ENCODE measurements around the gene UROS.

Gene UROS

DNA sequence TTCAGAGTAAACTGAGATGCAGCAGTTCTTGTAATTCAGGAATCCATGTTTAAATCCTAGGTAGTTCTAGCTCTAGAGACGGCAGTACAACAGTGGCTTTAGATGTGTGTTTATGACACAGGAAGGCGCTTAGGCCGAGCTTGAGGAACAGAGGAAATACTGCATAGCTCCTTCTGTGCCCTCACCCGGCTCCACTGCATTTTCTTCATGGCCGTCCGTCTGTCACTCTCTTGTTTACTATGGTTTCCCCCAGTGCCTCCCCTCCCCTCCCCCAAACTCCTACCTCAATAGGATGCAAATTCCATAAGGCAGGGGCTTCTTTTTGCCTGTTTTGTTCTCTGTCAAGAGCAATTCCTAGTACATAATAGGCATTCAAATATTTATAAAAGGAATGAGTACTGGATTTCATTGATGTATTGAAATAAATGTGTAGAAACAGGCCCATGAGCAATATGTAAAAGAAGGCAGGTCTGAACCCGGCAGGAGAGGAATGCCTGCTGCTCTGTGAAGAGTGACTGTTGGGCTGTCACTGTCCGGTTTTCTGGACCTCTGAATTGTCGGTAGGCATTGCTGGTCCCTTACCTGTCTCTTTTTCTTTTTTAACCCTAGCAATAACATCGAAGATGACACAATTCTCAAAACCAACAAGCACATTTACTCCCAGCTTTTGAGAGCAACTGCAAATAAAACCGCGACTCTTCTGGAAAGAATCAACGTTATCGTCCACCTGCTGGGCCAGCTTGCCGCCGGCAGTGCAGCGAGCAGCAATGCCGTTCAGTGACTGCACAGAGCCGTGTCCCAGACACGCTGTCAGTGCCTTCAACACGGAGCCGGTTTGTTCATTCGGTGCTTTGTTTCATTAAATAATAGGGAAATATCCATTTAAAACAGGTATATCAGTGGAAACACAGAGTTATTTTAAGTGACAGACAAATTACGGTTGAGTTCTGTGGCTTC, 60.1 kb downstream of the UROS start:
- DNase-seq (ENCODE audit: low read depth): no peak

GRCh38 chr10:125761961-125762360, 61.1 kb downstream of the UROS start:
- no peak for DNase-seq (ENCODE audit: low read depth)

GRCh38 chr10:125757742-125758141, 65.3 kb downstream of the UROS start:
- no peak for DNase-seq (ENCODE audit: low read depth)

GRCh38 chr10:125756853-125757487, 66.1 kb downstream of the UROS start:
- no peak for DNase-seq (ENCODE audit: low read depth)

GRCh38 chr10:125756196-125756595, 66.9 kb downstream of the UROS start:
- DNase-seq (ENCODE audit: low read depth): no peak

- DNase-seq (ENCODE audit: low read depth): no peak
Observed at GRCh38 chr10:125747417-125747816, 75.6 kb downstream of the UROS start.

- no peak for DNase-seq (ENCODE audit: low read depth)
Observed at GRCh38 chr10:125744909-125745308, 78.1 kb downstream of the UROS start.

DNA sequence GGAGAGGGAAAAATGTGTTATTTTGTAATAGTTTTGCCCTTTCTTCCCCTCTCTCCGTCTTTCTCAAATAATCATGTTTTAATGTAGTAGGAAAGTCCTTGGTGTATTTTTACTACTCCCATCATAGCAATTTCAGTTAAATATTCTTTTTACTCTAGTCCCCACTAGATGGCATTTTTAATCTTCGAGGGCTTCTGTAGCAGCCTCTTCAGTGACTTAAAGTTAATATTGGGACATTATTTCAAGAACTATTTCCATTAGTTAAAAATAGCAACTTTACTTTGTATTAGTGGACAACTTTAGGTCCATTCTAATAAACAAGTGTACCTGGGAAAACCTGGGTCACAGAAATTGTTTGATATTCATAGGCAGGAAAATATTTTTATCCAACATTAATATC, 80.6 kb downstream of the UROS start:
- no peak for DNase-seq (ENCODE audit: low read depth)

DNA sequence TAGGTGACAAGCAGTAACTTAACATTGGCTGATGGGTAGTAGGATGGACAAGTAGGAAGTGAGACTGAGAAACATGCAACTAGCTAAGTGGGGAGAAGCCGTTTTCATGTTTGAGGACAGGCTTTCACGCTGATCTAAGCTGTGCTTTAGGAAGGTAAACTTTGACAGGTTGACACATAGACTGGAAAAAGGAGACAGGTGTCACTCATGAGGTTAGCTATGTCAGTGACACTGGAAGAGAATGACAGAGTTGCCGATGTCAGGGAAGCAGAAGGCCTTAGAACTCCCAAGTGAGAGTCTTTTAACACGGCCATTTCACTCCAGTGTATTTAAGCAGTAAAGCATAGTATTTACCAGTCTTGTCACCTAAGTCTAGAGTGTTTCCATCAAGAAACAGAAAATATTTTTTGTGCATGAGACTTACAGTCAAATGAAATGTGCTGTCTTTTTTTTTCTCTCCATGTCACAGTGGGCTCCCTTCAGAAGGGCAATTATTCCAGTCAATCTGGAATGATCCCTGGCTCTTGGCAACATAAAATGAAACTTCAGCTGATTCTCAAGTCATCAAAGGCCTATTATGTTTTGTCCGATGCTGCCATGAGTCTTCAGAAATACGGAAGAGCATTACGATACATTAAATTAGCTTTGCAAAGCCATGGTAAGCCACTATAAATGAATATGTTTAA, 82.9 kb downstream of the UROS start:
- DNase-seq (ENCODE audit: low read depth): no peak
